Left ventricle myocardium superior (tissue), 1 donor: ENCODE results near the gene SCN11A. TPM values are rescaled to one million over a fixed set of nuclear protein-coding genes. Genes with fewer than 3 reads are reported as not detected.

Experiments
- ATAC-seq: fragments of 200-7000 bp; cut with Tn5 transposase; one replicate; pipeline ENCODE4 v1.9.1; 2020; ENCODE audit warnings: mild to moderate bottlenecking, moderate library complexity
- DNase-seq: peaks from one replicate; pipeline ENCODE4 v3.0.0-alpha.2; 2020
- intact Hi-C: fragments of 100-400 bp; cut with micrococcal nuclease; formaldehyde crosslinking; loops from one replicate; pipeline ENCODE4 v1.11.0; 2022
- long read RNA-seq: library from polyadenylated mRNA; unstranded; transcript quantifications from one replicate; pipeline ENCODE4 v2.0.0, GENCODE V29; 2021
- total RNA-seq: library from RNA; stranded (reverse); fragmentation: NEBNext Ultra II Directional; extraction: Animal tissue kit (Norgen Biotek cat#: 25700); gene quantifications from one replicate; pipeline ENCODE4 v1.2.1, GENCODE V29; 2021
- donor health status: DM: no; HTN: yes; CAD: no; lungs with severe emphysema.

Gene SCN11A
- total RNA-seq, result not detected
- long read RNA-seq, result 0 reads

DNA sequence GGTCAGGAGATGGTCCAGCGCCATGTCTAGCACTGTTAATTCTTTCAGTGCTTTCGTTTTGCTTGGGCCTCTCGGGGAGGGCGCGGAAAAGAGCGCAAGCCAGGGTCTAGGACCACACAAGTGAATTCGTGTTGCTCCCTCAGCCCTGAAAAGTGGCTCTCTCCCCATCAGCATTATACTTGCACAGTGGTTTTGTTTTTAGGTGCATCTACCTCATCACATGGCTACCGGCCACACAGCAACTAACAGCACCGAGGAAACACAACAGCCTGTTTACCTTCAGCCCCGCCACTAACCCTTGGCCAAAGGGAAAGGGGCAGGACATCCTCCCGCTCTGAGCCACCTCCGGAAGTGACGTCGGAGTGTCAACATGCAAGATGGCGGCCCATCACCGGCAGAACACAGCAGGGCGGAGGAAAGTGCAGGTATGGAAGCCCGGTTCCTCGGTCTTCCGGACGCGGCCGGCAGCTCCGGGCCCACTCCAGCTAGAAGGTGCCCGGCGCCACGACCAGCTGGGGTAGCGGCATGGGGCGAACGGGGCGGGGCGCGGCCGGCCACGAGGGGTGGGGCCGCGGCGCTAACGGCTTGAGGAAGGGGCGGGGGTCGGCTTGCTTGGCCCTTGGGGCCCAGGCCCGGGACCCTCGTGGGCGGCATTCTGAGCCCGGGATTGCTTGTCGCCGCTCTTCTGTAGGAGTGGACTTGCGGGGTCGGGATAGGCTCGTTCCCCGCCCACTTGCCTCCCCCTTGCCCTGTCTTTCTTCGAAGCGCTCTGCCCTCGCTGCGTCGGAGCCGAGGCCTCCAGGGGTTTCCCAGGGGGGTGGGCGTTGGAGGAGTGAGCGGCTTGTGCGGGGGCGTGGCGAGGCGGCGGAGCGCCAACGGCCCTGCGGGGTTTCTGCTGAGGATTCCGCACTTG, at the start of gene SCN11A, which contains the start of gene WDR48:
Gene SCN11A, minus strand, starts transcription at position 296 of the 913 bp plus-strand sequence. CDS start 101,582 bp downstream, outside the sequence.
Gene WDR48, plus strand, starts transcription at position 368 of the 913 bp plus-strand sequence. Its CDS starts 10 bp downstream, at position 378.
- intact Hi-C loops, result no loop called here
- DNase-seq (peak; percentile 94), ATAC-seq (peak; percentile 99)

DNA sequence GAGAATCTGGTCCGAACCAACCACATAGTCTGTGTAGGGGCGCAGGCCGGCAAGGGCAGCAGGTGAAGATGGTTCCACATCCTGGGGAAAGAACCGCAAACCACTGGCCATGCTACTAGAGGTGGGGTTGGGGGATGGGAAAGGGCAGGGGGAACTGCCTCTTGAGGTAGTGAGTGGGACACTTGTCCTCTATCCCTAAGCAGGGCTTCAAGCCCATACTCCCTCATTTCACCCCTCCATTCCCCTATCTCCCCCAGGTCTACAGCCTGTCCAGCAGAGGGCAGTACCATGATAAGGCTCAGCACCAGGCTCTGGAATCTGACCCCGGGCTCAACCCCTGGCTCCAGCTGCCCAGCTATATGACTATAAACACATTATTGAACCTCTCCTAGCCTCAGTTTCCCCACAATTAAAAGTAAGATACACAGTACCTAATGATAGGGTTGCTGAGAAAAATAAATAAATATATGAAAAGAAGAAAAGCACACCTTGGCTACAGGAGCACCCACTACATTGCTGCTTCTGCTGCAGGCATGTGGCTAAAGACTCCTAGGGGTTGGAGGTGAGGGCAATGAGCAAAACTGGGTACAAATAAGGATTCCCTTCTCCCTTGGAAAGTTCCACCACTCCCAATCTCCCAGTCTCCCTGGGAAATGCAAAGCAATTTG, 49.4 kb upstream of the SCN11A start:
- intact Hi-C loops, result no loop called here
- DNase-seq (peak; percentile 46), ATAC-seq (peak; percentile 54)

DNA sequence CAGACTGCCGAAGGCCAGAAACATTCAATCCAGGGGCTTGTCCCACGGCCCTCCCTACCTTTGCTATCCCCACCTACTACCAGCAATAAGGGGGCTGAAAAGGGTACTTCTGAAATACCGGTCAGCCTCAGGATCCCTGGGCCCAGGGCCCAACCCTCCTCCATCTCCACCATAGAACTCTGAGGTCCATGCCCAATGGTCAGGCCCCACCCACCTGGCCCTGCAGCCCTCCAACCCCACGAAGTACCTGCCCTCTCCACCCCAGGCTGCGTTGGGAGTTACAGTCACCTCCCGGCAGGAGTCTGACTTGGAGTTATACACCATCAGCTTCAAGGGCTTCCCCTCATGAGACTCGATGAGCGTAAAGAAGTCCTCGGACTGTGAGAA, 48.7 kb upstream of the SCN11A start:
- DNase-seq, result no peak
- intact Hi-C loops, result no loop called here
- no peak for ATAC-seq

DNA sequence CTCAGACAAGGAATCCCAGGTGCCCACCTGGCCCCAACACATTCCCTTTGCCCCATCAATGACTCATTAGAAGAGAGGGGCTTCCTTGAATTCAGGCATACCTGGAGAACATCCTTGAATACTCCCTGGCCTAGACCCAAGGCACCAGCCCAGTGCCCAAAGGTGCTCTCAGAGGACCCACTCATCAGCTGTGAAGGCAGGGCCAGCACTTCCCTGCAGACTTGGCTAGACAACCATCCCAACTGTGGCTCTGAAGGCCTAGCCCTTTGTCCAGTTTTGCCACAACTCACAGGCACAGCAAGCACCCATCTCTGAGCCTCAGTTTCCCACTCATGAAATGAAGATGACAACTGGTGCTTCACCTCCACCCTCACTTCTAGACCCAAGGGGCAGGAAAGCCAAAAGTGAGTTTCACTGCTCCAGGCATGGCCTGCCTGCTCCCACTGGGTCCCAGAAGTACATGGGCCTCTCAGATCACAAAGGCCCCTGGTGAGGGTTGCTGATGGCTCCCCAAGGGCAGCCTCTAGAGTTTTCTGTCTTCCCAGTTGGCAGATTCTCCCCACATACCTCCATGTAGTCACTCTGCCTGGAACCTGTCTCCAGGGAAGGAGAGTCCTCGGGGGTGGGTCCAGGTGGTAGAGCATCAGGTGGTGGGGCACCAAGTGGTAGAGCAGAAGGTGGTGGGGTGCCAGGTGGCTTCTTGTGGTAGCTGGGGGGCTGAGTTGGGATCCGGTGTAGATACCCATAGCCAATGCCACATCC, 48.2 kb upstream of the SCN11A start:
- DNase-seq, result no peak
- no peak for ATAC-seq
- intact Hi-C loops, result no loop called here

DNA sequence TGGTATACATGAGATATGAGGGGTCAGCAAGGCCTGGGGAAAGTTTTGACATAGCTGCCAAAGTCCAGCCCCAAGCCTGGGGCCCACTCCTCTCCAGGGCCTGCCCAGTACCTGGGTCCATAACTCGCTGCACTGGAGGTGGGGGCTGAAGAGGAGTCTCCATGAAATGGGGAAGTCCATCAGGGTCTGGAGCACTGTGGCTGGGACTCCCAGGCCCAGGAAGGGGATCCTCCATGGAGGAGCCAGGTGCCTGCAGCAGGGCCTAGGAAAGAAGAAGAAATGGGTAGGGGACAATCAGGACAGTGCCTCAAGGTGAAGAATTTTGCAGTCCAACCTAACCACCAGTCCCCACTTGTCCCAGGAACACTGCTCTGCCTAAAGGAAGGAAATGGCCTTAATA, 47.5 kb upstream of the SCN11A start:
- intact Hi-C loops, result no loop called here
- ATAC-seq (no peak), DNase-seq (no peak)

DNA sequence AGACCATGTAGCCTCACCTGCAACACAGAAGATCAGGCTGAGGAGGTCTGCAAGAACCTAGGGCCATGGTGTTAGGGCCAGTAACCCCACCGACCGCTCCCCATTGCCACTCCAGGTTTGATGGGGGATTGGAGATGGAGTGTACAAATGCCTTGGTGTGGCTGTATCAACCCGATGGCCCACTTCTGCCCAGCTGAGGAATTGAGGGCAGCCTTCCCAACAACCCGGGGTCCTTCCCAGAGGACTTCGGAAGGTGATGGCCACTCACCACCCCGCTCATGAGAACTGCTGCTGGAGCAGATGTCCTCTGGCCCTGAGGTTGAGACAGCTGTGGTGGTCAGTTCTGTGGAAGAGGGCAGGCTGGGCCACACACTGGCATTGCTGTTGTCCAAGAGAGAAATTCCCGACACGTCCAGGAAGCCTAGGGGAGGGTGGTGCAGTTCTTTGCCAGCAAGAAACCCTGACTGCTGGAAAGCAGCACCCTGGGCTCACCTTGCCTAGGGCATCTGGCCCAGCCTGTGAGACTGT, 46.8 kb upstream of the SCN11A start:
- ATAC-seq, result no peak
- intact Hi-C loops, result no loop called here
- no peak for DNase-seq

DNA sequence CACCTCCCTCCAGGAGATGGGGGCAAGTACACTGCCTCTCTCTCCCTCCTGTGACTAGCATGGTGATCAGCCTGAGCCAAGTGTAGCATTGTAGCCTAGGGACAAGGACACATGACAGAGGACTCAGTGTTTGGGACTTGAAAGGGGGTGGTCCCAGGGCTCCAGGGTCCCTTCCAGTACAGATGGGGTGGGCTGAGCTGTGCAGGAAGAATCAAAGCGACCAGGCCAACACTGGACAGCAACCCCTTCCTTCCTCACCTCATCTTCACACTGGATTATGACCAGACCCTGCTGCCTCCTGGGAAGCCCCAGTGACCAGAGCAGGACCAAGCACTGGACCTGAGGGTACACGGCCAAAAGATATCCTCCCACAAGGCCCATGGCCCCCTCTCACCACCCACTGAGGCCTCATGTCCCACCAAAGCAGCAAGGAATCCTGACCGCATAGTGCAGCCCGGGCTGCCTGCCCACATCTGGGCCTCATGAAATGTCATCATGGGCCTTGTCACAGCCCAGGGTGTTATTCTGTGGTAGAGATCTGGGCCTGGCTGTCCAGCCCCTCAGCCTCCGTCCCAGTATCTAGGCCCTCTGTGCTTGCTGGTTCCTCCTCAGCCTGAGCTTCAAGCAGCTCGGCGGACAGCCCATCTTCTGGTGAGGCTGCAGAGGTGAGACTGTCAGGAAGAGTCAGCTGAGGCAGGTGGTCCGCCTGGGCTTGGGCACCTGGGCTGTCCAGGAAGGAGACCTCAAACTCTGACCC, 46.1 kb upstream of the SCN11A start:
- DNase-seq (no peak), ATAC-seq (no peak)
- intact Hi-C loops, result no loop called here

DNA sequence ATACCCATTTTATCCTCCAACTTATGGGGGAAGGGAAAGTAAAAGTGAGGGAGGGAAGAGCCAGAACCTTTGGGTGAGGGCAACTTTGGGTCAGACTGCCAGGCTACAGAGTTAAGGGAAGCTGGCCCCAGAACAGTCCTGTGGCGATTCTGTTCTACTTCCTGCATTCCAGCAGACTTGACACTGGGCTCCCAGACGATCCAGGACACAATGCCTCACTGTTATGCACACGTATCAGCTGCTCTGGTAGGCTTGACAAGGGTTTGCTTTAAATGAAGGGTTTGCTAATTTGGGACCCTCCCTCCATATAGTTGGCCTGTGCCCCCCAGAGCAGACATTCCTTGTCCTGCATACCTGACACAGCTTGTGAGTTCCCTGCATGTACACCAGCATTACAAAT, 45.0 kb upstream of the SCN11A start:
- no peak for DNase-seq
- ATAC-seq, result peak; percentile 66
- intact Hi-C loops, result no loop called here

DNA sequence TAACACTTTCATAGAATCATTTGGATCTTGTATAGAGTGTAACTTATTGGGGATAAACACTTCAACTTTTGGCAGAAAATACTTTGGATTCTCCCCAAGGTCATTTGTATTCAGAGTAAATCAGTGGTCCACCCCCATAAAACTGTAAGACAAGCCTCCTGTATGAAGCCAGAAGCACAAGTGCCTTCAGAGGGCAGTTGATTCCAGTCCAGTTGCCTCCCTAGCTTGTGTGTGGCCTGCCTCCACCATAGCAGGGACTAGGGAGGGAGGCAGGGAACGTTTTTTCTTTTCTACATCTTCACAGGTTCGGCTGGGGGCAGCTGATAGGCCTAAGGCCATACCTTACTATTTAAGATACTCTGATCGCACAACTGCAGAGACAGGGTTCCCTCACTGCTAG, 44.0 kb upstream of the SCN11A start:
- DNase-seq (no peak), ATAC-seq (no peak)
- intact Hi-C loops, result no loop called here

DNA sequence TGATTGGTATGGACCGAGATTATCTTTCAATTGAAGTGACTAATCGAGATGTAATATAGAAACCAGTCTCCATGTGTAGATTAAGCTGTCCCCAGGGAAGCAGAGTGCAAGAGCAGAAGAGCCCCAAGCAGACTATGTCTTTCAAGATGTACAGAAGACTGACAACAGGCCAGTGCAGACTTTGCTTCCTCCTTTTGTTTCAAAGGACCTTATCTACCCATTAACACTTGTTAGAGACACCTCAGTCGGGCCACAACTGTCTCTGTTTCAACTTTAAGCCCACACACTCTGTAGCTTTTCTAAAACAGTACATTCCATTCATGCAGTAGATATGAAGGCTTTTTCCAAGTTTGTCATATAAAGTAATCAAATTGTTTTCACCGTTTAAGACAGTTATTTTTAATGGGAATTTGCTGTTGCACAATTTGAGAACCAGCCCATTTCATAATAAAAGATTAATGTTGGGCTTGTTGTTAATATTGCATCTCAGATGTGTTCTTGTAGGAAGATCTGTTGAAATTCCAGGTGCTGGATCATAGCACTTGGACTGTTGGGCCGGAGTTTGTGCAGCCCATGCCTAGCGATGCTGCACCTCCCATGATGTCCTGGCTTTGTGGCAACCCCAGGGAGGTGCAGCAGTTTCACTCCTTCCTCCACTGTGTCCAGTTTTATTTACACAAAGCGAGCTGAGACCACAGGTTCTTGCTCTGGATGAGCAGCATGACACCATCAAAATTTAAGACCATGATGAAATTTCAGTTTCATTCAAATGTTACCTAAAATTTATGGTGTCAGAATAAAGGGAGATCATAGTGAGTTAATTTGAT, 43.3 kb upstream of the SCN11A start:
- no peak for ATAC-seq
- DNase-seq, result no peak
- intact Hi-C loops, result no loop called here

DNA sequence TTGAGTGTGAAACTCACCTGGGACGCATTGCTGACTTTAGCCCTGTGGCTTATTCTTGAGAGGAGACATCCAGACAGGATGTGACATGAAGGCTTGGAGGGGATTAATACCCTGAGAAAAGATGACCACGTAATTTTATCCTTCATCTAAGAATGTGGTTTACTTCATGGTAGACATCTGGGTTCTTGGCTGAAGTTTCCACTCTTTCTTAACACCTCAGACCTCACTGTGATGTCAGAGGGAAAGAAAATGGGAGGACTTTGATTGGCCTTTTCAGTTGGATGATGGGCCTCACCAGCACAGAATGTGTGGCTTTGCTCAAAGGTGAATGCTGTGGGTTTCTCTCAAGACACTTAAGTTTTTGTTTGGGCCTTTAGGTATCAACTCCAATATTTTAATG, 39.2 kb upstream of the SCN11A start:
- no peak for DNase-seq
- intact Hi-C loops, result no loop called here
- ATAC-seq, result no peak

DNA sequence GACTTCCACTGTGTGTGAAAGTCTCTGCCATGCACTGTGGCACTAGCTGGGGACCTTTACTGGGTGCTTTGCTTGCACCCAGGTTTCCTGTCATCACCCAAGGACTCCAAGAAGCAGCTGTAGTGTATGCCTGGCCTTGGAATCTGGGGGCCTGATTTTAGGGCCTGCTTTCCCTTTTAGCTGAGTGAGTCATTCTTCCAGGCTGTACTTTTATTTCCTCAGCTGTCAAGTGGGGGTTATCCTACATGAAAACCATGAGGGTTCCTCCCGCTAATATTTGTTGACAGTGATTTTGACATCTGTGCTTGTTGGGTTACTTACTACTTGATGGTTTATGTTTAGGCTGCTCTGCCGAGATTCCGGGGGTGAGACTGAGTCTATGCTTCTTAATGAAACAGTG, 37.1 kb upstream of the SCN11A start:
- DNase-seq (no peak), ATAC-seq (no peak)
- intact Hi-C loops, result no loop called here

DNA sequence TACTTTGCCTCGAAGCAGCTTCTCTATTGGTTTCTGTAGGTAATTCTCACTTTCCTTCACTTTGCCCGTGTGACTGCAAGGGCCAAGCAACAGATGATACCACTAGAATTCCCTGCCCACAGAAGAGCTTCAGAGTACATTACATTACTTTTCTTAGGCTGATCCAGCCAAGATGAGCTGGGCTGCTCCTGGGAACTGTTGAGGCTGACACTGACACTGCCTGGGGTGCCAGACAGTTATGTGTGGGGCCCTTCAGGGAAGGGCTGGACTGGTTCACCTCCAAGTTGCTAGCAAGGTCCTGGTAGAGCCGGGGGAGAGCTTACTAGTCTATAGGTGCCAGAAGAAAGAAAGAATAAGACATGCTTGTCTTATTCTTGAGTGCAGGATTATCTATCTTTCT, 36.7 kb upstream of the SCN11A start:
- intact Hi-C loops, result no loop called here
- no peak for ATAC-seq
- DNase-seq, result no peak

DNA sequence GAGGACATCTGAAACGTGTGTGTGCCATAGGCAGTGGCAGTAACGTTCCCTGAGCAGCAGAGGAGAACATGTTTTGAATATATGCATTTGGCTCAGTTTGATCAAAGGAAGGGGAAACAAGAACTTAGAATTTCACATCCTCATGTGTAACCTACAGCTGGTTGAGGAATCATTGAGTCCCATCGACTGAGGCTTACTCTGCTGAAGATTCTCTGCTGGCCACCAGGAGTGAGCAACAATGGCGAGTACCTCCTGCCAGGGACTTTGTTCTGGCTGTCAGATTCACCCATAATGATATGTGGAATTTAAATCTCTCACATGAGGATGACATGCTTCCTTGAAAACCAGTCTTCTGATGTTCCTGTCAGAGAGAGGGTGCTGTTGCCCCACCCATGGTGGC, 34.4 kb upstream of the SCN11A start:
- ATAC-seq (no peak), DNase-seq (no peak)
- intact Hi-C loops, result no loop called here

DNA sequence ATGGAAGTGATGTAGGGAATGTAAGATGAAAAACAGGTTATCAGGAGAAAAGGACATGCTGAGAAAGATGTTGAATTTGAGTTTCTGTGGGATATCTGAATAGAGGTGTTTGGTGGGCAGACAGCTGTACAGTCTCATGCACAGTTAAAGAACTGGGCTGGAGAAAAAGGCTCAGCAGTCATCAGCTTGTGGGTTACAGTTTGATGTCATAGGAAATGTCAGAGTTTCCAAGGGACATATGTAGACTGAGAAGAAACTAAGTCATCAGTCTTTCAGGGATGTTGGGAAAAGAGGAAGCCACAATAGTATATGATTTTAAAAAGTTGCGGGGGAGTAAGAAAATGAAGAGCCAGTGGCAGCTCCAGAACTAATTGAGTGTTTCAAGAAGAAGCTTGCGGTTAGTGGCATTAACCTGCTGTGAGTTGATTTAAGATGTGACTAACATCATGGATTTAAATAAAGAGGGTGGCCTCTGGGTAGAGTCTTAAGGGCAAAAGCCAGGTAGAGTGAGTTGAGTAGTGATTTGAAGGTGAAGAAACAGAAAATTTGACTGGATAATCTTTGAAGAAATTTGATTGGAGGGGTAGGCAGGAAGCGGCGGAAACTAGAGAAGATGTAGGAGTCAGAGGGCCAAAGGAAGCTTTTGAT, 31.0 kb upstream of the SCN11A start:
- intact Hi-C loops, result no loop called here
- ATAC-seq (no peak), DNase-seq (no peak)

DNA sequence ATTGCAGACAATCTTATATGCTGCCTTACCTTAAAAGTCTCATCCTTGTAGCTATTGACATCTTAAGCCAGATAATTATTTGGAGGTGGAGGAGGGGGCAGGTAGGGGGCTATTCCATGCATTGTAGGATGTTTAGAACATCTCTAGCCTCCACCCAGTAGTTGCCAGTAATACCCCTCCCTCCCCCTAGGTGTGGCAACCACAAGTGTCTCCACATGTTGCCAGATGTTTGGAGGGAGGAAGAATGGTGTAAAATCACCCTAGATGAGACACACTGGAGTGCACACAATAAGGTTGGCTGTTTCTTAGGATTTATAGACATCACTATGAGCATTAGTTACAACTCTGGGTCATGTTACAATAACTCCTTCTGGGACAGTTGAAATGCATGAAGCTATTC, 28.3 kb upstream of the SCN11A start:
- intact Hi-C loops, result no loop called here
- DNase-seq (no peak), ATAC-seq (no peak)

DNA sequence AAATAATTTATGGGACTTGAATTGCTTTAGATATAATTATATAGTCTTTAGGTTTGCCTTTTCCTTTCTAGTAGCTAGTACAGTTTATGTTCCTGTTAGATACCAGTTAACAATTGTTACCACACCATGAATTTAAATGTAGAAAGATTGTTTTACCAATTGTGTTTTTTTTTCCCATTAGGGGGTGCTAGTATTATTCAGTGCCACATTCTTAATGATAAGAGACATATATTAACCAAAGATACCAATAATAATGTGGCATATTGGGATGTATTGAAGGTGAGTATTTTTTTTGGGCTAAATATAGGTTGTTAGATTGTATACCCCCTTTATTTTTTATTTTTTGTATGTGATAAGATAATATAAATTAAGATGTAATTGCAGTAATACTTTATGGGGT, 27.8 kb upstream of the SCN11A start:
- DNase-seq (no peak), ATAC-seq (no peak)
- intact Hi-C loops, result no loop called here

DNA sequence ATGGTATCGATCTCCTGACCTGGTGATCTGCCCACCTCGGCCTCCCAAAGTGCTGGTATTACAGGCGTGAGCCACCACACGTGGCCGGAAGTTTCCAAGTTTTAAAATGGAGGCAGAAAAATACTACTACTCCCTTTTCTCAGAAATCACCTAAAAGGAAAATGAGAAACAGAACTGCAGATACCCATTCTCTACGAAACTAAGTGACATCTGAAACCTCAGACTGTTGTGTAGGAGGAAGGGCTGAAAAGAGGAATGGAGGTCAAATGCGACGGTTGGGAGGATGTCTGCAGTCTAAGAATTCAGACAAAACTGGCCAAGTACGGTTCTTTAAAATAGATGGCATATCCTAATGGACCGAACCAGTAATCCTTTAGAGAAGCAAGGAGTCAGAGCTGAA, 24.2 kb upstream of the SCN11A start:
- ATAC-seq (no peak), DNase-seq (no peak)
- intact Hi-C loops, result no loop called here
